Neural cell (in vitro differentiated cells): ENCODE results near the gene RMC1. TPM values are rescaled to one million over a fixed set of nuclear protein-coding genes. Genes with fewer than 3 reads are reported as not detected.

Experiments
- H2AFZ ChIP-seq: fragments of 200-600, 300-800 bp; sonication (generic), shearing (Covaris generic); 2 replicates; pipeline ENCODE4 v1.6.0; 2014; ENCODE audit warnings: low read depth, mild to moderate bottlenecking, antibody characterized with exemption, low read length, moderate library complexity
- H3F3A ChIP-seq: fragments of 200-600 bp; shearing (Covaris generic); 2 replicates; pipeline ENCODE4 v1.6.1; 2016; ENCODE audit warnings: mild to moderate bottlenecking, moderate library complexity, mixed read lengths, antibody characterized with exemption, low read length; ENCODE audit not compliant: insufficient read depth, poor library complexity, severe bottlenecking
- H3K27ac ChIP-seq: fragments of 200-600, 300-800 bp; sonication (generic), shearing (Covaris generic); 2 replicates; pipeline ENCODE4 v1.5.1; 2014; ENCODE audit warnings: mild to moderate bottlenecking, low read length, moderate library complexity
- H3K27me3 ChIP-seq: fragments of 300-800, 200-600 bp; sonication (generic), shearing (Covaris generic); 2 replicates; pipeline ENCODE4 v1.6.0; 2014; ENCODE audit warnings: mild to moderate bottlenecking, low read depth, low read length, moderate library complexity; ENCODE audit not compliant: insufficient read depth
- H3K36me3 ChIP-seq: fragments of 300-800, 200-600 bp; sonication (generic), shearing (Covaris generic); 2 replicates; pipeline ENCODE4 v1.5.1; 2014; ENCODE audit warnings: mild to moderate bottlenecking, antibody characterized with exemption, low read length, moderate library complexity; ENCODE audit not compliant: insufficient read depth
- H3K4me2 ChIP-seq: fragments of 300-800, 200-600 bp; sonication (generic), shearing (Covaris generic); 2 replicates; pipeline ENCODE4 v1.6.0; 2014; ENCODE audit warnings: mild to moderate bottlenecking, low read length
- H3K4me3 ChIP-seq: fragments of 300-800, 200-600 bp; sonication (generic), shearing (Covaris generic); 2 replicates; pipeline ENCODE4 v1.5.1; 2014; ENCODE audit warnings: mild to moderate bottlenecking, low read length, moderate library complexity
- H3K79me2 ChIP-seq: fragments of 200-600 bp; shearing (Covaris generic); replicated peaks from 2 replicates; pipeline ENCODE4 v1.6.0; 2014; ENCODE audit warnings: mild to moderate bottlenecking, low read length, moderate library complexity; ENCODE audit not compliant: insufficient read depth
- H3K9ac ChIP-seq: fragments of 300-800, 200-600 bp; sonication (generic), shearing (Covaris generic); 2 replicates; pipeline ENCODE4 v1.6.1; 2016; ENCODE audit warnings: mild to moderate bottlenecking, low read length, mixed read lengths
- H3K9me2 ChIP-seq: fragments of 200-600 bp; shearing (Covaris generic); 2 replicates; pipeline ENCODE4 v1.6.1; 2016; ENCODE audit warnings: mild to moderate bottlenecking, low read length, mixed read lengths; ENCODE audit not compliant: insufficient read depth
- H3K9me3 ChIP-seq: fragments of 200-600, 300-800 bp; sonication (generic), shearing (Covaris generic); 2 replicates; pipeline ENCODE4 v1.6.1; 2016; ENCODE audit warnings: mild to moderate bottlenecking, mixed run types, low read length, moderate library complexity, mixed read lengths
- H4K20me1 ChIP-seq: fragments of 200-600 bp; shearing (Covaris generic); 2 replicates; pipeline ENCODE4 v1.6.1; 2016; ENCODE audit warnings: mild to moderate bottlenecking, mixed run types; ENCODE audit not compliant: insufficient read depth
- EP300 ChIP-seq: fragments of 450-650 bp; conservative IDR thresholded peaks from 2 replicates; pipeline ENCODE4 v1.6.1; 2014; ENCODE audit warnings: antibody characterized with exemption, mild to moderate bottlenecking, moderate library complexity; ENCODE audit not compliant: poor library complexity, severe bottlenecking
- EZH2 ChIP-seq: fragments of 200-600, 300-800 bp; shearing (Covaris generic), sonication (generic); IDR thresholded peaks from 2 replicates; pipeline ENCODE4 v1.6.1; 2014; ENCODE audit warnings: antibody characterized with exemption, low read length, borderline replicate concordance, mild to moderate bottlenecking; ENCODE audit not compliant: insufficient read depth, poor library complexity, severe bottlenecking
- MXI1 ChIP-seq: fragments of 450-650 bp; conservative IDR thresholded peaks from 2 replicates; pipeline ENCODE4 v1.6.1; 2014; ENCODE audit warnings: antibody characterized with exemption, mild to moderate bottlenecking; ENCODE audit not compliant: poor library complexity, severe bottlenecking
- POLR2AphosphoS5 ChIP-seq: IDR thresholded peaks from 2 replicates; pipeline ENCODE4 v1.6.1; 2012
- RAD21 ChIP-seq: fragments of 450-650 bp; conservative IDR thresholded peaks from 2 replicates; pipeline ENCODE4 v1.6.1; 2014; ENCODE audit warnings: antibody characterized with exemption, mild to moderate bottlenecking, moderate library complexity
- SMC3 ChIP-seq: fragments of 450-650 bp; conservative IDR thresholded peaks from 2 replicates; pipeline ENCODE4 v1.6.1; 2014; ENCODE audit warnings: antibody characterized with exemption, mild to moderate bottlenecking, moderate library complexity; ENCODE audit not compliant: poor library complexity
- TAF1 ChIP-seq: IDR thresholded peaks from 2 replicates; pipeline ENCODE4 v1.6.1; 2012; ENCODE audit warnings: low read depth
- polyA plus RNA-seq: library from polyadenylated mRNA; depleted of rRNA; stranded (reverse); fragments of >200 nt; gene quantifications from 2 replicates; pipeline ENCODE4 v1.2.3, GENCODE V29; 2014
- TF ChIP-seq, protein P1 (sequence below): fragments of 450-650 bp; IDR thresholded peaks from 2 replicates; pipeline ENCODE4 v1.5.1; 2014; ENCODE audit warnings: antibody characterized with exemption, mild to moderate bottlenecking, moderate library complexity; ENCODE audit not compliant: poor library complexity, severe bottlenecking
- TF ChIP-seq, protein P2 (sequence below): IDR thresholded peaks from 2 replicates; pipeline ENCODE4 v1.6.1; 2012; ENCODE audit warnings: borderline replicate concordance

The RMC1 gene
- polyA plus RNA-seq, 1 donor from 2014 or later, result 42.2 TPM

DNA sequence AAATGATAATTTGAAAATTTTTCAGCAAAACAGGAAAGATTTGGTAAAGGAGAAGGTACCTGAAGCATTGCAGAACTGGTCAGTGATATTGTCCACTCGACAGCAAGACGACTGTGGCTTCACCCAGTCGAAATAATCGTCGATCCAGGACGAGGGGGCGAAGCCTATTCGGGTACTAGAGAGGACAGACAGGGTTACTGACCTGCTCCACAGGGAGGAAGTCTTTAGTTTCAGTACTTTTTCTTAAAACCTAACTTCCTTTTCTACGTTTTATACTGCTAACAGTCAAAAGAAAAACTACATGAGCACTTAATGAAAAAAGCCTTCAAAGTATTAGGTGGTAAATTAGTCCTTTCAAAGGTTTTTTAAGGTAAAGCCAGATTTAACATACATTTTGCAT is 36.0 kb downstream of the RMC1 start:
- no peaks in the 10 kb centered on the region for H3K9me3 ChIP-seq
- H3K9me2 ChIP-seq, result no peaks in the 10 kb centered on the region
- H2AFZ ChIP-seq, result no peak overlapping the region
- no peaks in the 10 kb centered on the region for H3F3A ChIP-seq
- no peaks in the 10 kb centered on the region for H4K20me1 ChIP-seq
- H3K4me2 ChIP-seq, result no peak overlapping the region
- H3K27ac ChIP-seq, result no peak overlapping the region
- H3K4me3 ChIP-seq, result no peak overlapping the region
- H3K36me3 ChIP-seq, result peaks cover 8% of the 10 kb centered on the region
- H3K27me3 ChIP-seq, result no peaks in the 10 kb centered on the region
- TF ChIP-seq POLR2AphosphoS5, result no peak
- TF ChIP-seq RAD21, result no peak
- TF ChIP-seq MXI1, result no peak
- no peak for TF ChIP-seq EP300
- no peak for TF ChIP-seq SMC3
- no peak for TF ChIP-seq EZH2
- TF ChIP-seq, protein P1, sequence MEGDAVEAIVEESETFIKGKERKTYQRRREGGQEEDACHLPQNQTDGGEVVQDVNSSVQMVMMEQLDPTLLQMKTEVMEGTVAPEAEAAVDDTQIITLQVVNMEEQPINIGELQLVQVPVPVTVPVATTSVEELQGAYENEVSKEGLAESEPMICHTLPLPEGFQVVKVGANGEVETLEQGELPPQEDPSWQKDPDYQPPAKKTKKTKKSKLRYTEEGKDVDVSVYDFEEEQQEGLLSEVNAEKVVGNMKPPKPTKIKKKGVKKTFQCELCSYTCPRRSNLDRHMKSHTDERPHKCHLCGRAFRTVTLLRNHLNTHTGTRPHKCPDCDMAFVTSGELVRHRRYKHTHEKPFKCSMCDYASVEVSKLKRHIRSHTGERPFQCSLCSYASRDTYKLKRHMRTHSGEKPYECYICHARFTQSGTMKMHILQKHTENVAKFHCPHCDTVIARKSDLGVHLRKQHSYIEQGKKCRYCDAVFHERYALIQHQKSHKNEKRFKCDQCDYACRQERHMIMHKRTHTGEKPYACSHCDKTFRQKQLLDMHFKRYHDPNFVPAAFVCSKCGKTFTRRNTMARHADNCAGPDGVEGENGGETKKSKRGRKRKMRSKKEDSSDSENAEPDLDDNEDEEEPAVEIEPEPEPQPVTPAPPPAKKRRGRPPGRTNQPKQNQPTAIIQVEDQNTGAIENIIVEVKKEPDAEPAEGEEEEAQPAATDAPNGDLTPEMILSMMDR, result no peak
- TF ChIP-seq, protein P2, sequence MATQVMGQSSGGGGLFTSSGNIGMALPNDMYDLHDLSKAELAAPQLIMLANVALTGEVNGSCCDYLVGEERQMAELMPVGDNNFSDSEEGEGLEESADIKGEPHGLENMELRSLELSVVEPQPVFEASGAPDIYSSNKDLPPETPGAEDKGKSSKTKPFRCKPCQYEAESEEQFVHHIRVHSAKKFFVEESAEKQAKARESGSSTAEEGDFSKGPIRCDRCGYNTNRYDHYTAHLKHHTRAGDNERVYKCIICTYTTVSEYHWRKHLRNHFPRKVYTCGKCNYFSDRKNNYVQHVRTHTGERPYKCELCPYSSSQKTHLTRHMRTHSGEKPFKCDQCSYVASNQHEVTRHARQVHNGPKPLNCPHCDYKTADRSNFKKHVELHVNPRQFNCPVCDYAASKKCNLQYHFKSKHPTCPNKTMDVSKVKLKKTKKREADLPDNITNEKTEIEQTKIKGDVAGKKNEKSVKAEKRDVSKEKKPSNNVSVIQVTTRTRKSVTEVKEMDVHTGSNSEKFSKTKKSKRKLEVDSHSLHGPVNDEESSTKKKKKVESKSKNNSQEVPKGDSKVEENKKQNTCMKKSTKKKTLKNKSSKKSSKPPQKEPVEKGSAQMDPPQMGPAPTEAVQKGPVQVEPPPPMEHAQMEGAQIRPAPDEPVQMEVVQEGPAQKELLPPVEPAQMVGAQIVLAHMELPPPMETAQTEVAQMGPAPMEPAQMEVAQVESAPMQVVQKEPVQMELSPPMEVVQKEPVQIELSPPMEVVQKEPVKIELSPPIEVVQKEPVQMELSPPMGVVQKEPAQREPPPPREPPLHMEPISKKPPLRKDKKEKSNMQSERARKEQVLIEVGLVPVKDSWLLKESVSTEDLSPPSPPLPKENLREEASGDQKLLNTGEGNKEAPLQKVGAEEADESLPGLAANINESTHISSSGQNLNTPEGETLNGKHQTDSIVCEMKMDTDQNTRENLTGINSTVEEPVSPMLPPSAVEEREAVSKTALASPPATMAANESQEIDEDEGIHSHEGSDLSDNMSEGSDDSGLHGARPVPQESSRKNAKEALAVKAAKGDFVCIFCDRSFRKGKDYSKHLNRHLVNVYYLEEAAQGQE, result no peak
- TF ChIP-seq TAF1, result no peak
- H3K79me2 ChIP-seq, result no peaks in the 10 kb centered on the region
- no peak overlapping the region for H3K9ac ChIP-seq

DNA sequence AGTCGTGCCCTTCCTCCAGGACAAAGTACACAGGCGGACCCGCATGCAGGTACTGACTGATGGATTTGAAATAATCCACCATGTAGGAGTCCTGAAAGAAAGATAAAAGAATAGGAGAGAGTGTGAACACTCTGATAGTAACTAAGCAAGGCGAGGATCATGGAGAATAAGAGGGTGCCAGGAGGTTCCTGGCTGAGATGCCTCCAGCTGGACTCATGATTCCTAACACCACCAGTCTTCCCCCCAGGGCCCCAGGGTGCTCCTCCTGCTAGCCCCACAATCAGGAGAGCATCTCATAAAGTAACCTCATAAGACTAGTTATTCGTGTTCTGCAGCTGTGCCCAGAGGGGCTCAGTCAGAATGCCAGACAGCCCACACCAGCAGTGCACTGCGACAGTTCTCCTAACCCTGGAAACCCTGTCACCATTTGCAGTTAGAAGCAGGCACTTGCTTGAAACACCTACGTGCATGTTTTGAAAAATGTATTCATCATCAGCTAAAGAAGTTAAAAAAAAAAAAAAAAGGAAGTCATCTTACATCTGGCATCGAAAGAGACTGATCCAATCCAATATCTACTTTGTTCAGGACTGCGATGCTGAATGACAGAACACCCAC is 36.7 kb downstream of the RMC1 start:
- Histone ChIP-seq H3F3A (no peaks in the 10 kb centered on the region), H3K4me2 (no peak overlapping the region), H3K4me3 (no peak overlapping the region), H4K20me1 (no peaks in the 10 kb centered on the region), H3K9ac (no peak overlapping the region), H3K27me3 (no peaks in the 10 kb centered on the region), H2AFZ (no peak overlapping the region), H3K79me2 (no peaks in the 10 kb centered on the region), H3K9me3 (no peaks in the 10 kb centered on the region), H3K9me2 (no peaks in the 10 kb centered on the region), H3K27ac (no peak overlapping the region), H3K36me3 (peaks cover 8% of the 10 kb centered on the region)
- TF ChIP-seq MXI1 (no peak), POLR2AphosphoS5 (no peak), EP300 (no peak), EZH2 (no peak), TAF1 (no peak), SMC3 (no peak), RAD21 (no peak)
- TF ChIP-seq, protein P2, result no peak
- TF ChIP-seq, protein P1, result no peak
